ENCODE data around the gene SMIM13.

SMIM13 gene

GRCh38 chr6:11123978-11124377, 30.3 kb downstream of the SMIM13 start:
- no peak for DNase-seq

- no peak for DNase-seq
Measured at GRCh38 chr6:11126876-11127275, 33.2 kb downstream of the SMIM13 start.

- no peak for DNase-seq
Measured at GRCh38 chr6:11128608-11129007, 35.0 kb downstream of the SMIM13 start.

- DNase-seq = no peak
Measured at GRCh38 chr6:11129908-11130565, 36.4 kb downstream of the SMIM13 start.

- no peak for DNase-seq
Measured at GRCh38 chr6:11130605-11131004, 37.0 kb downstream of the SMIM13 start.

- DNase-seq = no peak
Measured at GRCh38 chr6:11132194-11132888, 38.7 kb downstream of the SMIM13 start.

GRCh38 chr6:11133281-11133680, 39.6 kb downstream of the SMIM13 start:
- no peak for DNase-seq

- no peak for DNase-seq
Measured at GRCh38 chr6:11136809-11137208, 43.2 kb downstream of the SMIM13 start.

- no peak for DNase-seq
Measured at GRCh38 chr6:11139051-11139960, 45.7 kb downstream of the SMIM13 start.

- no peak for DNase-seq
Measured at GRCh38 chr6:11140056-11140455, 46.4 kb downstream of the SMIM13 start.

GRCh38 chr6:11141295-11141694, 47.7 kb downstream of the SMIM13 start:
- DNase-seq = no peak

GRCh38 chr6:11142296-11143027, 48.8 kb downstream of the SMIM13 start:
- no peak for DNase-seq

GRCh38 chr6:11143394-11144371, 50.0 kb downstream of the SMIM13 start:
- peak; percentile 69 for DNase-seq

- DNase-seq = peak; percentile 31
Measured at GRCh38 chr6:11144393-11144851, 50.8 kb downstream of the SMIM13 start.

- DNase-seq = no peak
Measured at GRCh38 chr6:11146117-11146826, 52.6 kb downstream of the SMIM13 start.

GRCh38 chr6:11149551-11149950, 55.9 kb downstream of the SMIM13 start:
- DNase-seq = no peak

GRCh38 chr6:11151488-11151887, 57.9 kb downstream of the SMIM13 start:
- DNase-seq = no peak

- no peak for DNase-seq
Measured at GRCh38 chr6:11152581-11152980, 58.9 kb downstream of the SMIM13 start.

- no peak for DNase-seq
Measured at GRCh38 chr6:11153447-11153846, 59.8 kb downstream of the SMIM13 start.

GRCh38 chr6:11155589-11155988, 62.0 kb downstream of the SMIM13 start:
- DNase-seq = no peak

GRCh38 chr6:11160199-11160598, 66.6 kb downstream of the SMIM13 start:
- no peak for DNase-seq

All from GF-D8 (cell line).